ENCODE measurements around the gene SP2.
A peak's percentile ranks its signal among the peaks of the same experiment; 100 is the strongest.

Gene SP2

DNA sequence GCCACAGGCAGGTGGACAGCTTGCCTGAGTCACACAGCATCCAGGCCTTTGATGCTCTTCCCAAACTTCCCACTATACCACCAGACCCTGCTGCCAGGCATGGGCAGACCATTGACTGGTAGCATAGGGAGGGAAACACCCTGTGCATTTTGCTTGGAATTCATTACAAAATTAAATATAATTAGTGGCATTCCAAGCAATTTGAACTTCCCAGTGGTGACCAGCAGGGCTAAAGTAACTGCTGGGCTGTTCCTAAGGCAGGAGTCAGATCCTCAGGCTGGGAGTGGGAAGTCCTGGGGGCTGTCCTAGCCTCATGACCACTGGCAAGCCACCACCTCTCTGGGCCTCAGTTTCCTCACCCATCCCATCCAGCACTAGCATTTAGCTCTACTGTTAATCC lies 57.9 kb downstream of the SP2 start:
- DNase-seq = no peak

GRCh38 chr17:47955497-47956461 lies 59.7 kb downstream of the SP2 start:
- no peak for DNase-seq

DNA sequence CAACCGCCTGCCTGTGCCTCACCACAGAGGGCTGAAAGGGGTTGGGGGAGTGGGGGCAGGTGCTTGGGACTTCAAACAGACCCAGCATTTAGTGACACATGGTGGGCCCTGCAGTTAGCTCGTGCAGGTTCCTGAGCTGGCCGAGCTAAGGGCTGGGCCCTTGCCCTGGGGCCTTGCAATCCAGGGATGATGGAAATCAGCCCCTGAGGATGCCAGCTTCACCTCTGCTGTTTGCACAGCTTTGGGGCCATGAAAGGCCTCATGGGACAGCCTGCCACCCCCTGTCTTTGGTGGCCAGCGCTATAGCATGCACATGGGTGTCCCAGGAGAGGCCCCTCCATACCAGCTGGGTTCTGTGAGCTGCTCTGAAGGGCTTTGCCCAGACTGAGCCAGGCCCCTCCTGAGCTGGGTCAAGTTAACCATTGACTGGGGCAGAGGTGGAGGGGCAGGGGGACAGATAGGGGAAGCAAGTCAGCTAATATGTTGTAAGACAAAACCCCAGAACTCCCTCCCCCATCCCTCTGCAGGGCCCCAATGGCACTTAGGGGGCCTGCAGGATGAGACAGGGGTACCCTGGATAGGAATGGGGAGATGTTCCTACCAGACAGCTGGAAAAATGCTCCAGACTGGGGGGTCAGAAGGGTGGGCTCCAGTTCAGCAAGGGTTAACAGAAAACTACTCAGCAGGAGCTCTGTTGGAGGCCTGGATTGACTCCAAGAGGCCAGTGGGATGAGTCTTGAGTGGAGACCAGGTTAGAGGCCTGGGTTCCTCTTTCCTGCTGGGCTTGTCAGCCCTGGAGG lies 61.0 kb downstream of the SP2 start:
- DNase-seq = no peak

- no peak for DNase-seq
These were observed 61.8 kb downstream of the SP2 start, which contains the start of gene PRR15L for GRCh38 chr17:47957591-47958490. Gene PRR15L, minus strand, starts transcription at chr17:47957883. Its CDS starts 4,649 bp downstream, at chr17:47953234.

DNA sequence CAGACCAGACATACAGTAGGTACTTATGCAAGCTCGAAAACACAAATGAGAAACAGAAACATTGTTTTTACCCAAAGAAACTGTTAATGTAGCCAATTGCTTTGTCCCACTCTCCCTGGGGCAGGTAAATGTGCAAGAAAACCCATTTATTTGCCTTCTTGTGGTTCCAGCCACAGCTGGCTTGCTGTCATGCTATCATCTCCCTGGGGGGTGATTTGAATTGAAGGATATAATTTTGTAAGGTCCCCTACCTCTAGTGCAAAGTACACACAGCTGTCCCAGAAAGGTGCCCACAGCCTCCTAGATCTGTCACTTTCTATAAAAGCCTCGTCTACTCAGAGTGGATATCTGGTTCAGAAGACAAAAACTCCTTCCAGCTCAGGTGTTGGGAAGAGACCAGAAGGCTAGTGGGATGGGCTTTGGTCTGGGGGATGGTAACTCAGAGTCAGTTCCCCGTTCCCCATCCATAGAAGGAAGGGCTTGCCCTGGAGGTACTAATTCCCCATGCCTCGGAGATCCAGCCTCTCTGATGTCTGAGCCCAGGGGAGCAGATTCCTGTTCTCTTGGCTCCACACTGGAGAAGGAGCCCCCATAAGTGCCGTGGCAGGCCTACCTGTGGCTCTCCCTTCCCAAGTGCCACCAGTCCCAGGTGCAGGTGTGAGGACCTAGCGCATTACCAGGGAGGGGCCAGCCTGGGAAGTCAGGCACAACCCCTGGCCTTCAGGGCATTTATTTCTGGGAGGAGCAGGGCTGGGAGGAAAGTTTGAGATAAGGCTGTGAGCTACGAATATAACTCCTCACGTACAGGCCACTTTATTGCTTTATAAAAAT lies 64.0 kb downstream of the SP2 start:
- no peak for DNase-seq

DNA sequence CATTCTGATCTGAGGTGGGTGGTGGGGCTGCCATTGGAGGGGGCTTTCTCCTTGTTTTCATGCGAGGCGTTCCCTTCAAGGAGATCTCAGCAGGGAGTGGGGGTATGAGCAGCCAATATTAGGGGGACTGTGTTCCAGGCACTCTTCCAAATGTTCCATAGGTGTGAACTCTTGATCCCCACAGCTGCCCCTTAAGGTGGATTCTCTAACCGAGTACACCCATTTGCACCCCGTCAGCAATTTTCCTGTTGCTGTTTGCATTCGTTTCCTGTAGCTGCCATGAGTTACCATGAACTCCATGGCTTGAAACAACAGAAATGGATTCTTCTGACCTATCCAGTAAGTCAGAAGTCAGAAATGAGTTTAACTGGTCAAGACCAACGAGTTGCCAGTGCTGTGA lies 65.4 kb downstream of the SP2 start:
- no peak for DNase-seq

- DNase-seq = no peak
These were observed 66.9 kb downstream of the SP2 start for GRCh38 chr17:47962901-47963300.

DNA sequence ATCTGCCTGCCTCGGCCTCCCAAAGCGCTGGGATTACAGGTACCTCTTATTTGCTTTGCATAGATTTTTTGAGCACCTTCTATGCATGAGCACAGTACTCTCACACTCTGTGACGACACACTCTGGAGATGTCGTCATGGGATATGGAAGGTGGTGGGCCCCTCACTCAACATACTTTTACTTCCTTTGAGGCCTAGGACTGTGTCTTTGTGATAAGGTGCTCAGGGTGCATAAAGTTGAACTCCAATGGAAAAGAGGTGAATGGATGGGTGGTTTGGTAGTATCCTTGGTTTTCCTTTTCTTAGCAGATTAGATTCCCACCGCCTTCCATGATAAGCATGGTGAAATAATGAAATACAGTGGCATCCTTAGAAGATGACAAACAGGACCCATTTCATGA lies 68.8 kb downstream of the SP2 start:
- no peak for DNase-seq

- no peak for DNase-seq
These were observed 70.1 kb downstream of the SP2 start for GRCh38 chr17:47966079-47966519.

- DNase-seq = no peak
These were observed 71.7 kb downstream of the SP2 start for GRCh38 chr17:47967607-47968252.

DNA sequence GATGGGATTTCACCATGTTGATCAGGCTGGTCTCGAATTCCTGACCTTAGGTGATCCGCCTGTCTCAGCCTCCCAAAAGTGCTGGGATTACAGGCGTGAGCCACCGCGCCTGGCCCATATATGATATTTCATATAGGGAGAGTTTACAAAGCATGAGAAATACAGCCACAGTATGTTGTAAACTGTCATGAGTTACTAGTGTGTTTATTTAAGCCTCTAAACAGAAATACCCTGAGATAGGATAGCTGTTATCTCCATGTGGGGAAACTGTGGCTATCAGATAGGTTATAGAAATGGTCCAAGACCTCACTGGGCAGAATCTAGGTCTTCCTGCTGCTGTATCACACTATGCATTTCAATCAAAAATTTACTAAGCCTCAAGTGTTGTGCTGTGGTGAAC lies 72.8 kb downstream of the SP2 start:
- DNase-seq = no peak

- DNase-seq = no peak
These were observed 74.1 kb downstream of the SP2 start for GRCh38 chr17:47969930-47970724.

- DNase-seq = peak; percentile 99
These were observed 74.9 kb downstream of the SP2 start, which contains the start of gene CDK5RAP3 for GRCh38 chr17:47970725-47971499. Gene CDK5RAP3, plus strand, starts transcription at chr17:47971113. Its CDS starts 34 bp downstream, at chr17:47971147.

DNA sequence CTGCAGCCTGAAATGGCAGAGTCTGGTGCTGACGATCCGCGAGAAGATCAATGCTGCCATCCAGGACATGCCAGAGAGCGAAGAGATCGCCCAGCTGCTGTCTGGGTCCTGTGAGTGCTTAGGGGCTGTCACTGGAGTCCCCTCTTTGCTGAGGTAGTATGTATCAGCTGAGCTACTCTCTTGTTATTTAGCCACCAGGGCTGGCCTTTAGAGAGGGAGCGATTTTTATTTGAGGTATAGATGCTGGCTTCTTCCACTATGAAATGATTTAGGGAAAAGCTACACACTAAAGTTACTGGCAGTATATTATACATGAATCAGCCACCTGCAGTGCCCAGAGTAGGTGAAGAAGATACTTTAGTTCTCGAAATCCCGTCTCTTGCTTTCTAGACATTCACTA lies 77.5 kb downstream of the SP2 start:
- DNase-seq = no peak

GRCh38 chr17:47975189-47975822 lies 79.3 kb downstream of the SP2 start:
- DNase-seq = no peak

- no peak for DNase-seq
These were observed 79.8 kb downstream of the SP2 start for GRCh38 chr17:47975823-47976205.

GRCh38 chr17:47978324-47978723 lies 82.3 kb downstream of the SP2 start:
- DNase-seq = peak; percentile 29

Data from stimulated activated CD4-positive, alpha-beta T cell treated with anti-CD3 and anti-CD28 coated beads, Interleukin-12 subunit alpha, Interleukin-12 subunit beta, amount 100 ng/mL, for 4 hours (primary cell).